Muscle of arm (tissue), 12 donors: ENCODE data around the gene H2BK1. TPM values are rescaled to one million over a fixed set of nuclear protein-coding genes. Genes with fewer than 3 reads are reported as not detected.

Experiments
- polyA plus RNA-seq, 12 donors: library from polyadenylated mRNA; unstranded; fragments of 120-200 nt; gene quantifications; one replicate each; pipeline ENCODE4 v1.2.1, GENCODE V29; 2013; ENCODE audit not compliant: insufficient read length in 12 of 12

H2BK1 gene
- polyA plus RNA-seq, 12 donors = not detected

Other genes with a start within 250 kb of the H2BK1 start
- 10 to 100 TPM in 10 of 12 donors, 1 to 10 TPM in 1, not detected in 1; 9.1 to 28.0 (median 14.8) TPM for gene KCNH2, start 232.2 kb downstream of the H2BK1 start, polyA plus RNA-seq
- gene NOS3, start 219.5 kb downstream of the H2BK1 start, polyA plus RNA-seq = 10 to 100 TPM in 1 of 12 donors, 1 to 10 TPM in 10, not detected in 1; 4.3 to 15.7 (median 6.2) TPM
- 1 to 10 TPM in 3 of 12 donors, under 1 TPM in 7, not detected in 2; 0.51 to 2.3 (median 0.89) TPM for gene ATG9B, start 186.0 kb downstream of the H2BK1 start, polyA plus RNA-seq
- 10 to 100 TPM in 11 of 12 donors, not detected in 1; 12.2 to 33.6 (median 18.1) TPM for gene ABCB8, start 182.0 kb downstream of the H2BK1 start, polyA plus RNA-seq
- 1 to 10 TPM in 10 of 12 donors, not detected in 2; 1.5 to 7.7 (median 4.1) TPM for gene ASIC3, start 162.0 kb downstream of the H2BK1 start, polyA plus RNA-seq
- 10 to 100 TPM in 1 of 12 donors, 1 to 10 TPM in 9, not detected in 2; 7.7 to 12.7 (median 8.8) TPM for gene CDK5, start 152.6 kb downstream of the H2BK1 start, polyA plus RNA-seq
- gene SLC4A2, start 150.9 kb downstream of the H2BK1 start, polyA plus RNA-seq = 100 to 1,000 TPM in 1 of 12 donors, 10 to 100 TPM in 10, not detected in 1; 43.4 to 124 (median 52.7) TPM
- gene FASTK, start 129.7 kb downstream of the H2BK1 start, polyA plus RNA-seq = 100 to 1,000 TPM in 1 of 12 donors, 10 to 100 TPM in 10, not detected in 1; 52.7 to 146 (median 55.3) TPM
- 10 to 100 TPM in 11 of 12 donors, not detected in 1; 21.5 to 49.2 (median 26.8) TPM for gene TMUB1, start 127.0 kb downstream of the H2BK1 start, polyA plus RNA-seq
- gene AGAP3, start 124.0 kb downstream of the H2BK1 start, polyA plus RNA-seq = 10 to 100 TPM in 11 of 12 donors, not detected in 1; 62.4 to 86.8 (median 70.9) TPM
- 1 to 10 TPM in 7 of 12 donors, under 1 TPM in 3, not detected in 2; 0.30 to 4.1 (median 1.5) TPM for gene GBX1, start 42.8 kb downstream of the H2BK1 start, polyA plus RNA-seq
- gene ASB10, start 23.2 kb downstream of the H2BK1 start, polyA plus RNA-seq = 1 to 10 TPM in 10 of 12 donors, not detected in 2; 1.7 to 6.3 (median 3.3) TPM
- 10 to 100 TPM in 10 of 12 donors, 1 to 10 TPM in 1, not detected in 1; 9.8 to 21.5 (median 17.3) TPM for gene ABCF2, start 16.7 kb upstream of the H2BK1 start, polyA plus RNA-seq
- gene CHPF2, start 22.0 kb upstream of the H2BK1 start, polyA plus RNA-seq = 10 to 100 TPM in 11 of 12 donors, not detected in 1; 15.9 to 26.8 (median 21.6) TPM
- 100 to 1,000 TPM in 11 of 12 donors, not detected in 1; 105 to 195 (median 140) TPM for gene SMARCD3, start 38.2 kb upstream of the H2BK1 start, polyA plus RNA-seq
- gene NUB1, start 131.3 kb upstream of the H2BK1 start, polyA plus RNA-seq = 10 to 100 TPM in 11 of 12 donors, not detected in 1; 31.4 to 76.1 (median 40.6) TPM
- gene WDR86, start 199.6 kb upstream of the H2BK1 start, polyA plus RNA-seq = 10 to 100 TPM in 3 of 12 donors, 1 to 10 TPM in 8, not detected in 1; 2.3 to 25.2 (median 4.6) TPM
- gene CRYGN, start 229.7 kb upstream of the H2BK1 start, polyA plus RNA-seq = under 1 TPM in 7 of 12 donors, not detected in 5; 0.12 to 0.82 (median 0.21) TPM